MM.1S (cell line): ENCODE data around the gene OPA3.

Experiments
- DNase-seq: peaks from one replicate; pipeline ENCODE4 v3.0.0-alpha.2; 2015
- H2AFZ ChIP-seq: fragments of 300-600 bp; sonication (generic); 2 replicates; pipeline ENCODE4 v1.6.0; 2016; ENCODE audit warnings: antibody characterized with exemption, low read length
- H3F3A ChIP-seq: fragments of 300-600 bp; sonication (generic); 2 replicates; pipeline ENCODE4 v1.6.1; 2016; ENCODE audit warnings: mild to moderate bottlenecking, antibody characterized with exemption, low read length, moderate library complexity, mixed read lengths; ENCODE audit not compliant: insufficient read depth
- H3K27ac ChIP-seq: fragments of 300-600 bp; sonication (generic); 2 replicates; pipeline ENCODE4 v1.5.1; 2016; ENCODE audit warnings: mild to moderate bottlenecking, low read length
- H3K27me3 ChIP-seq: fragments of 300-600 bp; sonication (generic); replicated peaks from 2 replicates; pipeline ENCODE4 v1.6.0; 2016; ENCODE audit warnings: low read length; ENCODE audit not compliant: insufficient read depth
- H3K36me3 ChIP-seq: fragments of 300-600 bp; sonication (generic); replicated peaks from 2 replicates; pipeline ENCODE4 v1.6.1; 2016; ENCODE audit warnings: mild to moderate bottlenecking, low read length, mixed read lengths; ENCODE audit not compliant: insufficient read depth
- H3K4me1 ChIP-seq: fragments of 300-600 bp; sonication (generic); 2 replicates; pipeline ENCODE4 v1.6.1; 2016; ENCODE audit warnings: low read length, mixed read lengths
- H3K4me2 ChIP-seq: fragments of 300-600 bp; sonication (generic); 2 replicates; pipeline ENCODE4 v1.6.0; 2016; ENCODE audit warnings: low read depth, low read length
- H3K4me3 ChIP-seq: fragments of 300-600 bp; sonication (generic); 2 replicates; pipeline ENCODE4 v1.5.1; 2016; ENCODE audit warnings: low read length, mixed read lengths
- H3K79me2 ChIP-seq: fragments of 300-600 bp; sonication (generic); 2 replicates; pipeline ENCODE4 v1.6.1; 2016; ENCODE audit warnings: mixed run types, low read length, mixed read lengths
- H3K9ac ChIP-seq: fragments of 300-600 bp; sonication (generic); 2 replicates; pipeline ENCODE4 v1.6.1; 2016; ENCODE audit warnings: low read length, mixed read lengths
- H3K9me2 ChIP-seq: fragments of 300-600 bp; sonication (generic); replicated peaks from 2 replicates; pipeline ENCODE4 v1.6.1; 2016; ENCODE audit warnings: mild to moderate bottlenecking, low read length, mixed read lengths; ENCODE audit not compliant: insufficient read depth
- H3K9me3 ChIP-seq: fragments of 300-600 bp; sonication (generic); replicated peaks from 2 replicates; pipeline ENCODE4 v1.6.1; 2016; ENCODE audit warnings: mild to moderate bottlenecking, low read length, mixed read lengths; ENCODE audit not compliant: insufficient read depth
- H4K20me1 ChIP-seq: fragments of 300-600 bp; sonication (generic); 2 replicates; pipeline ENCODE4 v1.6.1; 2016; ENCODE audit warnings: mild to moderate bottlenecking, low read length, moderate library complexity, mixed read lengths; ENCODE audit not compliant: insufficient read depth
- EZH2 ChIP-seq: fragments of 300-600 bp; sonication (generic); optimal IDR thresholded peaks from 2 replicates; pipeline ENCODE3; 2017; ENCODE audit warnings: low read depth, mild to moderate bottlenecking, antibody characterized with exemption, low read length, mixed read lengths
- EZH2phosphoT487 ChIP-seq: fragments of 300-600 bp; sonication (generic); IDR thresholded peaks from 2 replicates; pipeline ENCODE4 v1.6.1; 2018; ENCODE audit warnings: antibody characterized with exemption, low read length
- TF ChIP-seq, protein P1 (sequence below): fragments of 300-600 bp; sonication (generic); IDR thresholded peaks from 2 replicates; pipeline ENCODE4 v1.5.1; 2016; ENCODE audit warnings: antibody characterized with exemption, low read length, mixed read lengths

The OPA3 gene

DNA sequence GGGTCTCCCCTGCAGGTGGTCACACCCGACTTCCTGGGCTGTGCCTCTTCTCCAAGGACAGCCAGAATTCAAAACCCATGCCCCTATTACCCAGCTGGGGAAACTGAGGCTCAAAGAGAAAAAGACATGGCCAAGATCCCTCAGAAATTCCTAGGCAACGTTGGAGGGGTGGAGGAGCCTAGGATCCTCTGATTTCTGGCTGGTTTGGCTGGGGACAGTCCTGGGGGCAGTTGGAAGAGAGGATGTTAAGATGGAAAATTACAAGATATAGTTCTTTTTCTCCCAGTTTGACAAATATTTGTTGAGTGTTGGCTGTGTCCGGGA, 74.9 kb downstream of the OPA3 start:
- Histone ChIP-seq H3K9ac (peak overlapping the region; percentile 25; the same call in 1 of the 2 replicates), H2AFZ (peak overlapping the region; percentile 56; the same call in 1 of the 2 replicates), H3K27ac (no peak overlapping the region), H3K9me2 (no peaks in the 10 kb centered on the region), H3F3A (peaks cover 4% of the 10 kb centered on the region), H3K79me2 (peaks cover 63% of the 10 kb centered on the region), H3K4me2 (peak overlapping the region; percentile 98), H4K20me1 (no peaks in the 10 kb centered on the region), H3K36me3 (no peaks in the 10 kb centered on the region), H3K27me3 (no peaks in the 10 kb centered on the region), H3K4me1 (peaks cover 8% of the 10 kb centered on the region), H3K4me3 (peak overlapping the region; percentile 86), H3K9me3 (no peaks in the 10 kb centered on the region)
- no peak for TF ChIP-seq EZH2phosphoT487
- TF ChIP-seq, protein P1, sequence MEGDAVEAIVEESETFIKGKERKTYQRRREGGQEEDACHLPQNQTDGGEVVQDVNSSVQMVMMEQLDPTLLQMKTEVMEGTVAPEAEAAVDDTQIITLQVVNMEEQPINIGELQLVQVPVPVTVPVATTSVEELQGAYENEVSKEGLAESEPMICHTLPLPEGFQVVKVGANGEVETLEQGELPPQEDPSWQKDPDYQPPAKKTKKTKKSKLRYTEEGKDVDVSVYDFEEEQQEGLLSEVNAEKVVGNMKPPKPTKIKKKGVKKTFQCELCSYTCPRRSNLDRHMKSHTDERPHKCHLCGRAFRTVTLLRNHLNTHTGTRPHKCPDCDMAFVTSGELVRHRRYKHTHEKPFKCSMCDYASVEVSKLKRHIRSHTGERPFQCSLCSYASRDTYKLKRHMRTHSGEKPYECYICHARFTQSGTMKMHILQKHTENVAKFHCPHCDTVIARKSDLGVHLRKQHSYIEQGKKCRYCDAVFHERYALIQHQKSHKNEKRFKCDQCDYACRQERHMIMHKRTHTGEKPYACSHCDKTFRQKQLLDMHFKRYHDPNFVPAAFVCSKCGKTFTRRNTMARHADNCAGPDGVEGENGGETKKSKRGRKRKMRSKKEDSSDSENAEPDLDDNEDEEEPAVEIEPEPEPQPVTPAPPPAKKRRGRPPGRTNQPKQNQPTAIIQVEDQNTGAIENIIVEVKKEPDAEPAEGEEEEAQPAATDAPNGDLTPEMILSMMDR, result no peak
- TF ChIP-seq EZH2, result no peak
- no peak for DNase-seq

DNA sequence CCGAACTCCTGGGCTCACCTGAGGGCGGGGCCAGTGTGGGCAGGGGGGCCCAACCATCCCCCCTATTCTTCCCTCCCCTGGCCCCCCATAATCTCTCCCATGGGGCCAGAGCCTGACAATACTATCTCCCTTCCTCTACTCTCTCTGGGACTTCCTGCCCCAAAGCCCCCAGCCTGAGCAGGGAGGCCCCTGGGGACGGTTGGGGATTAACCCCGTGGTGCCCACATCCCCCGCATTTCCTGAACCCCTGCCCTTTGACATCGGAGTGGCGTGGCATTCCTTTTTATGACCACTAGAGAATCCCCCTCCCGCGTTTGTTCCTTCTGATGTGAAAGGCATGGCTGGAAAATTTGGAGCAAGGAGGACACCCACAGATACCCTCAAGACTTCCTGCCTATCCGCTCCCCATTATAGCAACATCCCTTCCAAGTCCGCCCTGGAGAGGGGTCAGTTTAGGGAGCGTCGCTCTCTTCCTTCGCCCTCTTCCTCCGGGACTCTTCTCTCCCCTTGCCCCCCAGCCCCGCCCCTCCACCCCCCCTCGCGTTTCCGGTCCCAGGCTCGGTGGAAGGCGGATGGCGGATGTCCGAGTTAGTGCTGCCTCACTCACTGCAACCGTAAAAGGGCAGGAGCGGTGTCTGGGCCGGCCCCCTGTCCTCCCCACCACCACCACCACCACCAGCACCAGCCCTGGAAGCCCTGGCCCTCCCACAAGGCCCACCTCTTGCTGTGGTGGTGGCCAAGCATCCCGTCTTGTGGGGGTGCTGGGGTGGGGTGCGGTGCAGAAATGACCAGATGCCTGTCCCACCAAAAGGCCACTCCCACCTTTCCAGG, 75.5 kb downstream of the OPA3 start:
- H3F3A ChIP-seq, result peaks cover 4% of the 10 kb centered on the region
- no peaks in the 10 kb centered on the region for H3K9me2 ChIP-seq
- H3K79me2 ChIP-seq, result peaks cover 58% of the 10 kb centered on the region
- H3K27me3 ChIP-seq, result no peaks in the 10 kb centered on the region
- peak; percentile 44 for DNase-seq
- H3K4me1 ChIP-seq, result peaks cover 4% of the 10 kb centered on the region
- TF ChIP-seq, protein P1, result no peak
- TF ChIP-seq EZH2, result no peak
- no peak for TF ChIP-seq EZH2phosphoT487
- peak overlapping the region; percentile 98 for H3K4me2 ChIP-seq
- H3K36me3 ChIP-seq, result no peaks in the 10 kb centered on the region
- no peaks in the 10 kb centered on the region for H4K20me1 ChIP-seq
- no peaks in the 10 kb centered on the region for H3K9me3 ChIP-seq
- H2AFZ ChIP-seq, result peak overlapping the region; percentile 57
- H3K9ac ChIP-seq, result peak overlapping the region; percentile 76; the same call in 1 of the 2 replicates
- peak overlapping the region; percentile 86 for H3K4me3 ChIP-seq
- H3K27ac ChIP-seq, result 0 out of 2 replicates have a peak overlapping the region, but pooled peaks have one; percentile 13

DNA sequence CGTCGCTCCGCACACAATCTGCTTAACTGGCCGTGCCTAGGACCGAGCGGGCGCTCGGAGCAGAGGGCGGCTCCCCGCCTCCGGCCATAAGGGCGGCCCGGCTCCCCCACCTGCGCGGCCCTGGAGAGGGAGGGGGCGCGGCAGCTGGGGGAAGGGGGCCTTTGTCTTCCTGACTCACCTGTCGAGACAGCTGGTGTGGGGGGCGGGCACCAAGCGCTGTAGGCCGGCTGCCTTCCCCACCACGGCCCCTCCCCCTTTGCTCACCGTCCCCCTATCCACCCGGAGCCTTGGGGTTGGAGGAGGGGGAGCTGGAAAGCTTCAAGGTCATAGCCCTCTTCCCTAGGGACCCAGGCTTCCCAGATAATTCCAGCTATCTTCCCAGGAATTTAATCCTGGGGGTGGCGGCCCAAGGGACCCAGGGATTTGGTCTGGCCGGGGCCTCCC, 76.2 kb downstream of the OPA3 start:
- Histone ChIP-seq H3F3A (peaks cover 4% of the 10 kb centered on the region), H3K9me3 (no peaks in the 10 kb centered on the region), H4K20me1 (no peaks in the 10 kb centered on the region), H3K4me2 (peak overlapping the region; percentile 98), H3K27ac (no peak overlapping the region), H3K79me2 (peaks cover 53% of the 10 kb centered on the region), H3K4me1 (peaks cover 4% of the 10 kb centered on the region), H2AFZ (peak overlapping the region; percentile 57), H3K36me3 (no peaks in the 10 kb centered on the region), H3K27me3 (no peaks in the 10 kb centered on the region), H3K9me2 (no peaks in the 10 kb centered on the region), H3K4me3 (peak overlapping the region; percentile 86), H3K9ac (peak overlapping the region; percentile 76; the same call in 1 of the 2 replicates)
- no peak for DNase-seq
- TF ChIP-seq, protein P1, result no peak
- TF ChIP-seq EZH2 (no peak), EZH2phosphoT487 (no peak)
